WTC11 (cell line): Measurements from ENCODE around the gene POU5F1. TPM values are rescaled to one million over a fixed set of nuclear protein-coding genes. Genes with fewer than 3 reads are reported as not detected.

ENCODE experiments used
- ATAC-seq: fragments of 200-7000 bp; cut with Tn5 transposase; 2 replicates; pipeline ENCODE4 v1.10.0; 2021; ENCODE audit warnings: mild to moderate bottlenecking, moderate library complexity
- CTCF ChIA-PET: fragments of 300-600 bp; sonication (Branson Sonifier 250); formaldehyde crosslinking; loops from one replicate; lab custom pipeline; 2021; ENCODE audit warnings: antibody characterized with exemption; lab: Charles Lee
- POLR2A ChIA-PET: fragments of 350-600 bp; sonication (Branson Sonifier 250); formaldehyde crosslinking; loops from one replicate; lab custom pipeline; 2021; ENCODE audit warnings: antibody characterized with exemption; lab: Charles Lee
- DNase-seq: peaks from one replicate; pipeline ENCODE4 v3.0.0; 2021; ENCODE audit warnings: low spot score
- H3K27ac Mint-ChIP-seq: 2 replicates; pipeline ENCODE4 v1.8.0; 2021; ENCODE audit warnings: mixed read lengths
- H3K27me3 Mint-ChIP-seq: 2 replicates; pipeline ENCODE4 v1.8.0; 2021; ENCODE audit warnings: low read depth, mild to moderate bottlenecking, moderate library complexity, mixed read lengths
- H3K36me3 Mint-ChIP-seq: 2 replicates; pipeline ENCODE4 v1.8.0; 2021; ENCODE audit warnings: mixed read lengths
- H3K4me1 Mint-ChIP-seq: 2 replicates; pipeline ENCODE4 v1.8.0; 2022; ENCODE audit warnings: mixed read lengths
- H3K4me3 Mint-ChIP-seq: 2 replicates; pipeline ENCODE4 v1.8.0; 2021; ENCODE audit warnings: mild to moderate bottlenecking, moderate library complexity, mixed read lengths
- H3K9me3 Mint-ChIP-seq: 2 replicates; pipeline ENCODE4 v1.8.0; 2021; ENCODE audit warnings: mixed read lengths
- CBFB ChIP-seq: sonication (generic); formaldehyde crosslinking; IDR thresholded peaks from 2 replicates; pipeline ENCODE4 v1.8.1; 2022; ENCODE audit warnings: mild to moderate bottlenecking, low read depth, missing genetic modification reagents
- GABPB1 ChIP-seq: sonication (generic); formaldehyde crosslinking; IDR thresholded peaks from 2 replicates; pipeline ENCODE4 v1.8.1; 2023; ENCODE audit warnings: mild to moderate bottlenecking, missing genetic modification reagents
- GTF2I ChIP-seq: fragments of 250-450 bp; sonication (Bioruptor Pico); conservative IDR thresholded peaks from 2 replicates; pipeline ENCODE4 v1.4.0; 2021; ENCODE audit warnings: mild to moderate bottlenecking
- MYBL2 ChIP-seq: sonication (generic); formaldehyde crosslinking; IDR thresholded peaks from 2 replicates; pipeline ENCODE4 v1.8.1; 2023; ENCODE audit warnings: mild to moderate bottlenecking, moderate library complexity, missing genetic modification reagents
- NFYB ChIP-seq: sonication (generic); formaldehyde crosslinking; conservative IDR thresholded peaks from 2 replicates; pipeline ENCODE4 v1.8.0; 2022; ENCODE audit warnings: low read depth, missing genetic modification reagents
- OVOL2 ChIP-seq: fragments of 250-450 bp; sonication (Bioruptor Pico); IDR thresholded peaks from 2 replicates; pipeline ENCODE4 v1.9.0; 2021; ENCODE audit warnings: mild to moderate bottlenecking, borderline replicate concordance
- PRRX2 ChIP-seq: fragments of 250-450 bp; sonication (Bioruptor Pico); IDR thresholded peaks from 2 replicates; pipeline ENCODE4 v1.8.0; 2021; ENCODE audit warnings: mild to moderate bottlenecking
- RORB ChIP-seq: fragments of 250-450 bp; sonication (Bioruptor Pico); IDR thresholded peaks from 2 replicates; pipeline ENCODE4 v1.9.0; 2021; ENCODE audit warnings: mild to moderate bottlenecking
- TCF7 ChIP-seq: sonication (generic); formaldehyde crosslinking; IDR thresholded peaks from 2 replicates; pipeline ENCODE4 v1.8.0; 2022; ENCODE audit warnings: mild to moderate bottlenecking, low read depth, missing genetic modification reagents, moderate library complexity
- TEAD4 ChIP-seq: sonication (generic); formaldehyde crosslinking; IDR thresholded peaks from 2 replicates; pipeline ENCODE4 v1.8.0; 2022; ENCODE audit warnings: mild to moderate bottlenecking, missing genetic modification reagents
- ZNF263 ChIP-seq: sonication (generic); formaldehyde crosslinking; IDR thresholded peaks from 2 replicates; pipeline ENCODE4 v1.8.1; 2022; ENCODE audit warnings: low read depth, mild to moderate bottlenecking, moderate library complexity, missing genetic modification reagents
- total RNA-seq: library from RNA; stranded (reverse); gene quantifications from 3 replicates; pipeline ENCODE4 v1.2.3, GENCODE V29; 2021
- TF ChIP-seq, protein P1 (sequence below): sonication (generic); formaldehyde crosslinking; IDR thresholded peaks from 2 replicates; pipeline ENCODE4 v1.8.1; 2023; ENCODE audit warnings: mild to moderate bottlenecking, moderate library complexity, missing genetic modification reagents
- TF ChIP-seq, protein P2 (sequence below): fragments of 250-450 bp; sonication (Bioruptor Pico); IDR thresholded peaks from 2 replicates; pipeline ENCODE4 v1.9.0; 2021; ENCODE audit warnings: mild to moderate bottlenecking
- TF ChIP-seq, protein P3 (sequence below): sonication (generic); formaldehyde crosslinking; IDR thresholded peaks from 2 replicates; pipeline ENCODE4 v1.8.0; 2022; ENCODE audit warnings: mild to moderate bottlenecking, missing genetic modification reagents
- TF ChIP-seq, protein P4 (sequence below): sonication (generic); formaldehyde crosslinking; IDR thresholded peaks from 2 replicates; pipeline ENCODE4 v1.8.0; 2022; ENCODE audit warnings: missing genetic modification reagents
- TF ChIP-seq, protein P5 (sequence below): sonication (generic); formaldehyde crosslinking; IDR thresholded peaks from 2 replicates; pipeline ENCODE4 v1.8.0; 2022; ENCODE audit warnings: mild to moderate bottlenecking, missing genetic modification reagents
- TF ChIP-seq, protein P6 (sequence below): sonication (generic); formaldehyde crosslinking; IDR thresholded peaks from 2 replicates; pipeline ENCODE4 v1.8.1; 2023; ENCODE audit warnings: mild to moderate bottlenecking, missing genetic modification reagents, moderate library complexity
- TF ChIP-seq, protein P7 (sequence below): fragments of 250-450 bp; sonication (Bioruptor Pico); IDR thresholded peaks from 2 replicates; pipeline ENCODE4 v2.1.2; 2022; ENCODE audit warnings: mild to moderate bottlenecking, moderate library complexity
- TF ChIP-seq, protein P8 (sequence below): sonication (generic); formaldehyde crosslinking; IDR thresholded peaks from 2 replicates; pipeline ENCODE4 v1.8.1; 2023; ENCODE audit warnings: mild to moderate bottlenecking, missing genetic modification reagents

Gene POU5F1
- total RNA-seq, 1 experiment from 2014 or later, result 2,735 TPM

DNA sequence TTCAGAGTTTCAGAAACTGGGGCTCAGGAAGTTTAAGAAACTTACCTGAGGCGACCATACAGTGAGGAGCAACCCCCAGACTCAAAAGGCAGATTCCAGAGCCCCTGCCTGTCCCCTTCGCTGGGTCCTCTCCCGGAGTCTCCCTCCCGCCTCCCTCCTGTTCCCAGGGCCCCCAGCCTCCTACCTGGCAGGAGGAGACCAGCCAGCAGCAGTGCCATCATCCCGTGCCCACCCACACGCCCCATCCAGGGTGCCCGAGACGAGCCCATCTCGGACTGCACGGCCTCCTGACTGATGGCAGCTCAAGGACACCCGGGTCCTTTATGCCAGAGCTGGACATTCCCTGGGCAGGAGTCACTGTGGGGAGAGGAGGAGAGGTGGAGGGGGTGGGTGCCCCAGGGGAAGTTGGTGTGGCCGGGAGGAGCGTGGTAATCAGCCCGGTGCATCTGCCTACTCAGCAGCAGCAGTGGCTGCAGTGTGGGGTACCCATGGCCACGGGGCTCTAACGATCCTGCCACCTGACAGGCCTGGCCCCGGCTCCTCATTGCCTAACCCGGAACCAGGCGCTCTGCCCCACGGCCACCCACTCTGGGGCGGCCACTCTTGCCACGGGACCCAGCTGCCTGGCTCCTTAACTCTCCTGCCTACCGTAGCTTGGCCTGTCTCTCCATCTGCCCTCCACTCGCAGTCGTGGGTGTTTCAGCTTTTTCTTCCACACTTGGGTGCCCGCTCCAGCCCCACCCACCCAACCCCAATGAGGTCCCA lies 50.1 kb downstream of the POU5F1 start, which contains the start of gene CDSN:
CDSN (minus strand) TSS at position 296 of the 765 bp plus-strand sequence; CDS start at position 269, 27 bp downstream.
- no peak for TF ChIP-seq RORB
- TF ChIP-seq OVOL2, result no peak
- TF ChIP-seq, protein P1, sequence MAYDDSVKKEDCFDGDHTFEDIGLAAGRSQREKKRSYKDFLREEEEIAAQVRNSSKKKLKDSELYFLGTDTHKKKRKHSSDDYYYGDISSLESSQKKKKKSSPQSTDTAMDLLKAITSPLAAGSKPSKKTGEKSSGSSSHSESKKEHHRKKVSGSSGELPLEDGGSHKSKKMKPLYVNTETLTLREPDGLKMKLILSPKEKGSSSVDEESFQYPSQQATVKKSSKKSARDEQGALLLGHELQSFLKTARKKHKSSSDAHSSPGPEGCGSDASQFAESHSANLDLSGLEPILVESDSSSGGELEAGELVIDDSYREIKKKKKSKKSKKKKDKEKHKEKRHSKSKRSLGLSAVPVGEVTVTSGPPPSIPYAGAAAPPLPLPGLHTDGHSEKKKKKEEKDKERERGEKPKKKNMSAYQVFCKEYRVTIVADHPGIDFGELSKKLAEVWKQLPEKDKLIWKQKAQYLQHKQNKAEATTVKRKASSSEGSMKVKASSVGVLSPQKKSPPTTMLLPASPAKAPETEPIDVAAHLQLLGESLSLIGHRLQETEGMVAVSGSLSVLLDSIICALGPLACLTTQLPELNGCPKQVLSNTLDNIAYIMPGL, result no peak
- TF ChIP-seq, protein P2, sequence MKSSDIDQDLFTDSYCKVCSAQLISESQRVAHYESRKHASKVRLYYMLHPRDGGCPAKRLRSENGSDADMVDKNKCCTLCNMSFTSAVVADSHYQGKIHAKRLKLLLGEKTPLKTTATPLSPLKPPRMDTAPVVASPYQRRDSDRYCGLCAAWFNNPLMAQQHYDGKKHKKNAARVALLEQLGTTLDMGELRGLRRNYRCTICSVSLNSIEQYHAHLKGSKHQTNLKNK (CRISPR knock-in tag), result no peak
- TF ChIP-seq, all 79 proteins: peak for 0
- H3K27ac Mint-ChIP-seq, result no peak within 1 kb of the TSS
- no peak for DNase-seq
- no peaks in the 10 kb centered on the region for H3K36me3 Mint-ChIP-seq
- no peaks in the 10 kb centered on the region for H3K9me3 Mint-ChIP-seq
- ATAC-seq, result no peak
- peaks cover 9% of the 10 kb centered on the region for H3K4me1 Mint-ChIP-seq
- POLR2A ChIA-PET, result interaction anchor here (0.5 kb wide), 1 partner anchor 28 kb away, joined by 5 read pairs; no protein-coding TSS in a partner anchor
- peaks cover 4% of the 10 kb centered on the region; the same call in 1 of the 2 replicates for H3K27me3 Mint-ChIP-seq
- H3K4me3 Mint-ChIP-seq, result no peak within 1 kb of the TSS
- CTCF ChIA-PET, result interaction anchor here (1.6 to 11.0 kb wide), 3 partner anchors 9 to 18 kb away, joined by 4 to 90 read pairs (median 5); no protein-coding TSS in a partner anchor

DNA sequence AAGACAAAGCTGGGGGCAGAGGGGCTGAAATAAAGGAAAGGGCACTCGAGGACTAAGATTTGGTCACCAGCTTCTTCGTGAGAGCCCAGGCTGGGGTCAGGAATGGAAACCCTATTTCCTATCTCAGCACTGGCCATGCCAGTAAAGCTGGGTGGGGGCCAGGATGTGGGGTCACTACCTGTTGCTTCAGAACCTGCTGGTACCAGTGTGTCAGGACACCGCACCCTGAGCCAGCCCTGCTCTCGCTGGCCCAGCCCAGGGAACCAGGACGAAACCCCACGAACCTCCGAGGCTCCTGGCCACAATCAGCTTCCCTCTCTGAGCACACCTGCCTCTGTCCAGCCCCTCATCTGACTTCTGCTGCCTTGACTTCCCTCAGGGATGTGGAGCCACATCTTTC lies 52.3 kb downstream of the POU5F1 start:
- Mint-ChIP-seq H3K27ac (no peak overlapping the region), H3K4me1 (peaks cover 17% of the 10 kb centered on the region), H3K9me3 (no peaks in the 10 kb centered on the region), H3K27me3 (peaks cover 8% of the 10 kb centered on the region), H3K4me3 (no peak overlapping the region), H3K36me3 (no peaks in the 10 kb centered on the region)
- ChIA-PET POLR2A (no interaction called here), CTCF (interaction anchor here (1.1 to 11.0 kb wide), 4 partner anchors 11 to 249 kb away, joined by 5 to 90 read pairs (median 7); no protein-coding TSS in a partner anchor)
- ATAC-seq (no peak), DNase-seq (no peak)
- no peak for TF ChIP-seq ZNF263 (CRISPR knock-in tag)
- no peak for TF ChIP-seq NFYB (CRISPR knock-in tag)
- TF ChIP-seq GTF2I (CRISPR knock-in tag), result no peak
- no peak for TF ChIP-seq TCF7 (CRISPR knock-in tag)
- TF ChIP-seq CBFB (CRISPR knock-in tag), result no peak
- no peak for TF ChIP-seq GABPB1 (CRISPR knock-in tag)
- TF ChIP-seq, protein P1, result no peak
- TF ChIP-seq, protein P3, sequence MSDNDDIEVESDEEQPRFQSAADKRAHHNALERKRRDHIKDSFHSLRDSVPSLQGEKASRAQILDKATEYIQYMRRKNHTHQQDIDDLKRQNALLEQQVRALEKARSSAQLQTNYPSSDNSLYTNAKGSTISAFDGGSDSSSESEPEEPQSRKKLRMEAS (CRISPR knock-in tag), result no peak
- TF ChIP-seq, protein P4, sequence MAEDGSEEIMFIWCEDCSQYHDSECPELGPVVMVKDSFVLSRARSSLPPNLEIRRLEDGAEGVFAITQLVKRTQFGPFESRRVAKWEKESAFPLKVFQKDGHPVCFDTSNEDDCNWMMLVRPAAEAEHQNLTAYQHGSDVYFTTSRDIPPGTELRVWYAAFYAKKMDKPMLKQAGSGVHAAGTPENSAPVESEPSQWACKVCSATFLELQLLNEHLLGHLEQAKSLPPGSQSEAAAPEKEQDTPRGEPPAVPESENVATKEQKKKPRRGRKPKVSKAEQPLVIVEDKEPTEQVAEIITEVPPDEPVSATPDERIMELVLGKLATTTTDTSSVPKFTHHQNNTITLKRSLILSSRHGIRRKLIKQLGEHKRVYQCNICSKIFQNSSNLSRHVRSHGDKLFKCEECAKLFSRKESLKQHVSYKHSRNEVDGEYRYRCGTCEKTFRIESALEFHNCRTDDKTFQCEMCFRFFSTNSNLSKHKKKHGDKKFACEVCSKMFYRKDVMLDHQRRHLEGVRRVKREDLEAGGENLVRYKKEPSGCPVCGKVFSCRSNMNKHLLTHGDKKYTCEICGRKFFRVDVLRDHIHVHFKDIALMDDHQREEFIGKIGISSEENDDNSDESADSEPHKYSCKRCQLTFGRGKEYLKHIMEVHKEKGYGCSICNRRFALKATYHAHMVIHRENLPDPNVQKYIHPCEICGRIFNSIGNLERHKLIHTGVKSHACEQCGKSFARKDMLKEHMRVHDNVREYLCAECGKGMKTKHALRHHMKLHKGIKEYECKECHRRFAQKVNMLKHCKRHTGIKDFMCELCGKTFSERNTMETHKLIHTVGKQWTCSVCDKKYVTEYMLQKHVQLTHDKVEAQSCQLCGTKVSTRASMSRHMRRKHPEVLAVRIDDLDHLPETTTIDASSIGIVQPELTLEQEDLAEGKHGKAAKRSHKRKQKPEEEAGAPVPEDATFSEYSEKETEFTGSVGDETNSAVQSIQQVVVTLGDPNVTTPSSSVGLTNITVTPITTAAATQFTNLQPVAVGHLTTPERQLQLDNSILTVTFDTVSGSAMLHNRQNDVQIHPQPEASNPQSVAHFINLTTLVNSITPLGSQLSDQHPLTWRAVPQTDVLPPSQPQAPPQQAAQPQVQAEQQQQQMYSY (CRISPR knock-in tag), result no peak
- no peak for TF ChIP-seq OVOL2
- TF ChIP-seq, protein P5, sequence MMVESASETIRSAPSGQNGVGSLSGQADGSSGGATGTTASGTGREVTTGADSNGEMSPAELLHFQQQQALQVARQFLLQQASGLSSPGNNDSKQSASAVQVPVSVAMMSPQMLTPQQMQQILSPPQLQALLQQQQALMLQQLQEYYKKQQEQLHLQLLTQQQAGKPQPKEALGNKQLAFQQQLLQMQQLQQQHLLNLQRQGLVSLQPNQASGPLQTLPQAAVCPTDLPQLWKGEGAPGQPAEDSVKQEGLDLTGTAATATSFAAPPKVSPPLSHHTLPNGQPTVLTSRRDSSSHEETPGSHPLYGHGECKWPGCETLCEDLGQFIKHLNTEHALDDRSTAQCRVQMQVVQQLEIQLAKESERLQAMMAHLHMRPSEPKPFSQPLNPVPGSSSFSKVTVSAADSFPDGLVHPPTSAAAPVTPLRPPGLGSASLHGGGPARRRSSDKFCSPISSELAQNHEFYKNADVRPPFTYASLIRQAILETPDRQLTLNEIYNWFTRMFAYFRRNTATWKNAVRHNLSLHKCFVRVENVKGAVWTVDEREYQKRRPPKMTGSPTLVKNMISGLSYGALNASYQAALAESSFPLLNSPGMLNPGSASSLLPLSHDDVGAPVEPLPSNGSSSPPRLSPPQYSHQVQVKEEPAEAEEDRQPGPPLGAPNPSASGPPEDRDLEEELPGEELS (CRISPR knock-in tag), result no peak
- TF ChIP-seq, protein P6, sequence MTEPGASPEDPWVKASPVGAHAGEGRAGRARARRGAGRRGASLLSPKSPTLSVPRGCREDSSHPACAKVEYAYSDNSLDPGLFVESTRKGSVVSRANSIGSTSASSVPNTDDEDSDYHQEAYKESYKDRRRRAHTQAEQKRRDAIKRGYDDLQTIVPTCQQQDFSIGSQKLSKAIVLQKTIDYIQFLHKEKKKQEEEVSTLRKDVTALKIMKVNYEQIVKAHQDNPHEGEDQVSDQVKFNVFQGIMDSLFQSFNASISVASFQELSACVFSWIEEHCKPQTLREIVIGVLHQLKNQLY (CRISPR knock-in tag), result no peak
- TF ChIP-seq, protein P7, sequence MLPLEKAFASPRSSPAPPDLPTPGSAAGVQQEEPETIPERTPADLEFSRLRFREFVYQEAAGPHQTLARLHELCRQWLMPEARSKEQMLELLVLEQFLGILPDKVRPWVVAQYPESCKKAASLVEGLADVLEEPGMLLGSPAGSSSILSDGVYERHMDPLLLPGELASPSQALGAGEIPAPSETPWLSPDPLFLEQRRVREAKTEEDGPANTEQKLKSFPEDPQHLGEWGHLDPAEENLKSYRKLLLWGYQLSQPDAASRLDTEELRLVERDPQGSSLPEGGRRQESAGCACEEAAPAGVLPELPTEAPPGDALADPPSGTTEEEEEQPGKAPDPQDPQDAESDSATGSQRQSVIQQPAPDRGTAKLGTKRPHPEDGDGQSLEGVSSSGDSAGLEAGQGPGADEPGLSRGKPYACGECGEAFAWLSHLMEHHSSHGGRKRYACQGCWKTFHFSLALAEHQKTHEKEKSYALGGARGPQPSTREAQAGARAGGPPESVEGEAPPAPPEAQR (CRISPR knock-in tag), result no peak
- TF ChIP-seq, protein P8, sequence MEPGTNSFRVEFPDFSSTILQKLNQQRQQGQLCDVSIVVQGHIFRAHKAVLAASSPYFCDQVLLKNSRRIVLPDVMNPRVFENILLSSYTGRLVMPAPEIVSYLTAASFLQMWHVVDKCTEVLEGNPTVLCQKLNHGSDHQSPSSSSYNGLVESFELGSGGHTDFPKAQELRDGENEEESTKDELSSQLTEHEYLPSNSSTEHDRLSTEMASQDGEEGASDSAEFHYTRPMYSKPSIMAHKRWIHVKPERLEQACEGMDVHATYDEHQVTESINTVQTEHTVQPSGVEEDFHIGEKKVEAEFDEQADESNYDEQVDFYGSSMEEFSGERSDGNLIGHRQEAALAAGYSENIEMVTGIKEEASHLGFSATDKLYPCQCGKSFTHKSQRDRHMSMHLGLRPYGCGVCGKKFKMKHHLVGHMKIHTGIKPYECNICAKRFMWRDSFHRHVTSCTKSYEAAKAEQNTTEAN (CRISPR knock-in tag), result no peak
- TF ChIP-seq MYBL2 (CRISPR knock-in tag), result no peak
- TF ChIP-seq PRRX2 (CRISPR knock-in tag), result no peak
- no peak for TF ChIP-seq TEAD4 (CRISPR knock-in tag)
